Activated T-cell treated with anti-CD3 and anti-CD28 coated beads for 1 hour (primary cell): ENCODE measurements around the gene DENND1A.
"Not testable (repeated sequence)": the region's sequence is repeated elsewhere in the genome, so short reads cannot be mapped to it uniquely, and the experiment has no call there.

Experiments
- DNase-seq: peaks from one replicate; pipeline ENCODE4 v3.0.0-alpha.2; 2020; ENCODE audit warnings: low read depth

DENND1A gene

DNA sequence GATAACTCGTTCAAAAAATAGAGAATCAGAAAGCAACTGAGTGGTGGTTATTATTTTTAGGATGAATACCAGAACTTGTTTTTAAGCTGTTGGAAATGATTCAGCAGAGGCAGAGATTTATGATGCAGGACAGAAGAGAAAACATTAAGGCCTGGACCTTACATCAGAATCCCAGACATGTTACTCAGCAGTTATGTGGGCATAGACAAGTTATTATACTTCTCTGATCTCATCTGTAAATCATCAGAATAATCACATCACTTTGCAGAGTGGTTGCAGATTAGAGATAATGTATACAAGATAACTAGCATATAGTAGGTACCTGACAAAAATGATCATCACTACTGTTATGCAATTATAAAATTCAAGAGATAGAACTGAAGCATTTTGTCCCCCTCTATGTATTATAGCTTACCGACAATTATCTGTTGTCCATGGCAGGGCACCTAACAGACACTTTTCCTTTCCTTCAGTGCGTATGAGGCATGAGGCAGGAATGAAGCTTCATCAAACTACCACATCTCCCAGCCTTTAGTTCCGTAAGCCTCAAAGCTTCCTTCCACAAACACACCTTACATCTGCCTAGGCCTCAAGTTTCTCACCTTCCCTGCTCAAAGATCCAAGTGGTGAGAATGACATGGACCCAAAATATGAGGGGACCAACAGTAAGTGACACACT is 165.9 kb downstream of the DENND1A start:
- no peak for DNase-seq

DNA sequence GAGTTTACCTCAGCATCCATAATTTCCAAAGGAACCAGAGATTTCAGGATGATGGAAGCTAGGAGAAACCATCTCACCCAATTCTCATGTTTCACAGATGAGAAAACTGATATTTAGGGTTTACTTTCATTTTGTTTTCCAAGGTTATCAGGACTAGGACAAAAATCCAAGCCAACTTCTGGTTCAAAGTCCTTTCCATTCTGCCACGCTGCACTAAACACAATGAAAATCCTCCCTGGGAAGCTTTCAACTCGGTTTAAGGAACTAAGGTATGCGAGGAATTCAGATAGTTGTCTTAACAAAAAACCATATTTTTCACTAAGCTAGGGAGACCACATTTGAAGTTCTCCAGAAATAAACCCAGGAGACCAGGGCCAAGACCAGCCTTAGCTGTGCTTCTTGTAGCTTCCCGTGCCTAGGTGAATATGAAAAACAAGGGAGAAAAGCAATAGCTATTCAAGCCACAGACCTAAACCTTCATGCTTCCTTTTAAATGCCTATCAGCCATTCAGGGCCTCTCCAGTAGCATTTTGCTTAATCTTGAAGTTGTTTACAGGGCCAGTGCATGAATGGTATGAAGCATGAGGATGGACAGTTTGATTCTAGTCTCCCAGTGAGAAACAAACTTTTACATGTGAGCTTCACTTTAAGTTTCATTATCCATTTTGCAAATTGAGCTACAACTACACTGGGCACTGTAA is 167.9 kb downstream of the DENND1A start:
- DNase-seq: no peak

GRCh38 chr9:123757960-123758359 is 172.0 kb downstream of the DENND1A start:
- DNase-seq: no peak

- DNase-seq: no peak
Measured at GRCh38 chr9:123757547-123757946, 172.4 kb downstream of the DENND1A start.

DNA sequence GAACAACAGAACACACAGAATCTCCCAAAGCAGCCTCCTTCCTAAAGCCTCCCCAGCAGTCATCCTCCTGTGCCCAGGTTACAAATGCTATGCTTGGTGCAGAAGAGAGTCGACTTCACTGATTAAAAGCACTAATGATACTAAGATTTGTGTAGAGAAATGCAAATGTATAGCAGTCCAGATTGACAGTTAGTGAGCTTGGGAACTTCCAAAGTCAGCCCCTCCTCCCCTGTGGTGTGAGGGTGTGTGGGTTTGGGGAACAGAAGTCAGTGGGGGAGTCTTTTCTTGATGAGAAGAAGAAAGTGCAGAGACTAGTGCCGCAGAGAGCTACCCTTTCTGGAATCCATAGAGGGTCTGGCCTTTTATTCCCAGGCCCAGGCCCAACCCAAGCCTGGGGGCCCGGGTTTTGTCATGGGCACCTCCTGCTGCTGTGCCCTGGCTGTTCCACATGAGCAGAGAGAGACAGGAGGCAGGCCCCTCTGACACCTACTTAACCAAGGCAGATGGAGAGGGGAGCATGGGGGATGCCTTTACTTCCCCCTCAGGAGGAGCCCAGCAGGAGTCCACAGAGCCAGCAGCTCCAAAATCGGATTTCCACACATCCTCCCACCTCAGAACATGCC is 173.3 kb downstream of the DENND1A start:
- no peak for DNase-seq

DNA sequence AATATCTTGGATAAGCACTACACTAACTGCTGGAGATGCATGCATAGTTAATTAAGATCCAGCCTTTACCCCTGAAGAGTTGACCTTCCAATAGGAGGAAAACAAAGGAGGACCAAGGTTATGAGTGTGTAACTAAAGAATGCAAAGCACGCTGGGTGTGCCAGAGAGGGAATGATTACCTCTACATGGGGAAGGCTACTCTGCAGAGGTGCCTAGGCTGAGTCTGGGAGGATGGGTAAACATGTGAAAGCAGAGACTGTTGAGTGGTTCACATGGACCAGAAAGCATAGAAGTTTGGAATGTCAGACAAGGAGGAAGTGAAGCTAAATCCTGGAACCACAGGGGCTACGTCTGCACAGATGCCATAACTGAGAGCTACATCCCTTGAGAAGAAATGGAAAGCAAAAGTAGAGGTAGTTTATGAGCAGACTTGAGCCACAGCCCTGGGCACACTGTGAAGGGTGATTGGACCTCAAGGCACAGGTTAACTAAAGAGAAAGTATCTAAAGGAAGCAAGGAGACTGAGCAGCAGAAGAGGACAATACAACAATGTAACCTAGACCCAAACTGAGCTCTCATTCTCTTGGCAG is 176.2 kb downstream of the DENND1A start:
- DNase-seq: no peak

- no peak for DNase-seq
Measured at GRCh38 chr9:123753016-123753415, 176.9 kb downstream of the DENND1A start.

GRCh38 chr9:123749580-123750202 is 180.2 kb downstream of the DENND1A start:
- no peak for DNase-seq

- DNase-seq: no peak
Measured at GRCh38 chr9:123746765-123747164, 183.2 kb downstream of the DENND1A start.

DNA sequence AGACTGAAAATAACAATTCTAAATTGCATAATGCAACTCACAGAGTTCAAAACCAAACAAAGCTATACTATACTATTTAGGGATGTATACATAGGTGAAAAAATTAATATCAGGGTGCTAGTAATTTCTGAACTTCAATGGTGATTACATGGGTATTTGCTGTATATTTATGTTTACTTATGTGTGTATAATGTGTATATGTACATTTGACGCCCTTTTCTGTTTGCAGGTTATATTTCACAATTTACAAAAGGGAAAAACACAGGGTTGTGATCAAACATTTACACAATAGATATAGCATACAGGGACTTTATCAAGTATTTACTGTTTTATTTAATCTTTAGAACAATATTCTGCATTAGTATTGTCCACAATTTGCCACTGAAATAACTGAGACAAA is 184.0 kb downstream of the DENND1A start:
- no peak for DNase-seq

GRCh38 chr9:123745451-123745850 is 184.5 kb downstream of the DENND1A start:
- no peak for DNase-seq

DNA sequence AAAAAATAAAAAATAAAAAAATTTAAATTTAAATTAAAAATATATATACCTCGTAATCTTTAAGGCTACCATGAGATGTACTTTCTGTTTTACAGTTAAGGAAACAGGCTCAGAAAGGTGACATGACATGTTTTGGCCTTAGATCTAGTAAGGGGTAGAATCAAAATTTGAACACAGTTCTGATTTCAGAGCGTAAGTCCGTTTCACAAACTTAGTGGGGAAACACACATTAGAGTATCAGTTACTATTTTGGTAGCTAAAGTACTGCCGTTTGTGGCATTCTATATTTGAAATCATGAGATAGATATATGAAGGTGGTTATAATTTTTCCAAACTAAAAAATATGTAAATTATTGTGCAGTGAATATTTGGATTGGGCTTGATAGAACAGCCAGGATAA is 186.2 kb downstream of the DENND1A start:
- DNase-seq: no peak

- no peak for DNase-seq
Measured at GRCh38 chr9:123742009-123742767, 187.7 kb downstream of the DENND1A start.

GRCh38 chr9:123741214-123741613 is 188.7 kb downstream of the DENND1A start:
- no peak for DNase-seq

DNA sequence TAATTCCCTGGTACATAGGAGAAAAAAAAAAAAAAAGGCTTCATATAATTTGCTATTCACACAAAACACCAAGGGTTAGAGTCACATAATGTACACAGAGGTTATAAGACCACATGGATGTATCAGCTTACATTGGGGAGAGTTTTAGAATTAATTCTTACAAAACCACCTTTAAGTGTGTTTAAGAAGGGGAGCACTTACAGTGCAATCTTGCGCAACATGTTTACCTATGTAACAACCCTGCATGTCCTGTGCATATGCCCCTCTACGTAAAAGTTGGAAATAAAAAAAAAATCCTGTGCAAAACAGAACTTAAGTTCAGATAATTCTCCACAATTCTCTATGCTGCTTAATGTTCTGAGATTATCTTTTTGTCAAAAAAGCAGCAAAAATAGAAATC is 190.0 kb downstream of the DENND1A start:
- no peak for DNase-seq

DNA sequence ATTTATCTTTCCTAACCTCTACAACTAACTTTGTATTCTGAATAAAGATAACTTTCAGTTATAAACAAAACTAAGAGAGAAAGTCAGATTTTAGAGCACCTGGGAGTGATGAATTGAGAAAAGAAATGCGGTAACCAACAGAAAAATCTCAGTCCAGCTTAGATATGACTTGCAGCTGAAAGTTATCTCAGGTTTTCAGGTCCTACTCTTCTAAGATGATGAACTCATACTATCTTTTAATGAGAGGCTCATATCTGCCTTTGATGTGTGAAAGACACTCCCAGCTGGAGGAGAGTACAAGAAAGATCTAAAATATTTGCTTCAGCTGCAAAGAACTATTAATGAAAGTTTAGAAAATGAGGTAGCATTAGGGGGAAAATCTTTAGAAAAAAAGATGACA is 190.5 kb downstream of the DENND1A start:
- no peak for DNase-seq

- no peak for DNase-seq
Measured at GRCh38 chr9:123738648-123739047, 191.3 kb downstream of the DENND1A start.

DNA sequence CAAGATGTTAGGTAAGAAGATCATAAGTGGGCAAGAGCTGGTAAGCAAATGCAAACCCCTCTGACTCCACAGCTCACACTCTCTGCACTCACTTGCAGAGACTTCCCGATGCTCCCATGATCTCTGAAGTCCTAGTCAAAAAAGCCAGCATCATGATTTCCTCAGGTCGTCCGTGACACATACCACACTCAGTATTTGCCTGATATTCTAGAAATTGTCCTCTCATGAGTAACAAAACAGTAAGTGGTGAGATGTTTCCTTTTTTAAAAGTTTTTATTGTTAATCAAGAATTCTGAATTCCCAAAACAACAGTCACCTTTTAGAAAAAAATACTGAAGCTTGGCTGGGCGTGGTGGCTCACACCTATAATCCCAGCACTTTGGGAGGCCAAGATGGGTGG is 194.6 kb downstream of the DENND1A start:
- no peak for DNase-seq

DNA sequence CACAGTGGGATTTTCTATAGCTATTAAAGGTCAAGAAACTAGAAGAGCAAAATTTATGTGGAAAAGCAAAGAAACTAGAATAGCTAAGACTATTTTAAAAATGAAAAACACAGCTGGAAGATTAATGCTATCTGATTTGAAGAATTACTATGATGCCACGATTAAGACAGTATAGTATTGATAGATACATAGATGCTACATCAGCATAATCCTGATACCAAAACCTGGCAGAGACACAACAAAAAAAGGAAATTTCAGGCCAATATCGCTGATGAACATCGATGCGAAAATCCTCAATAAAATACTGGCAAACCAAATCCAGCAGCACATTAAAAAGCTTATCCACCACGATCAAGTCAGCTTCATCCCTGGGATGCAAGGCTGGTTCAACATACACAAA is 201.4 kb downstream of the DENND1A start:
- not testable (repeated sequence) for DNase-seq

GRCh38 chr9:123727332-123727731 is 202.6 kb downstream of the DENND1A start:
- no peak for DNase-seq

GRCh38 chr9:123725389-123725788 is 204.5 kb downstream of the DENND1A start:
- no peak for DNase-seq
